NCI-H1092 treated with DMSO at 0.1 percent for 48 hours (cell line): ENCODE data around the gene PTPRR.

Source experiments
- DNase-seq: peaks from one replicate; lab custom pipeline; 2025; lab: John Stamatoyannopoulos, UW

The PTPRR gene, protein sequence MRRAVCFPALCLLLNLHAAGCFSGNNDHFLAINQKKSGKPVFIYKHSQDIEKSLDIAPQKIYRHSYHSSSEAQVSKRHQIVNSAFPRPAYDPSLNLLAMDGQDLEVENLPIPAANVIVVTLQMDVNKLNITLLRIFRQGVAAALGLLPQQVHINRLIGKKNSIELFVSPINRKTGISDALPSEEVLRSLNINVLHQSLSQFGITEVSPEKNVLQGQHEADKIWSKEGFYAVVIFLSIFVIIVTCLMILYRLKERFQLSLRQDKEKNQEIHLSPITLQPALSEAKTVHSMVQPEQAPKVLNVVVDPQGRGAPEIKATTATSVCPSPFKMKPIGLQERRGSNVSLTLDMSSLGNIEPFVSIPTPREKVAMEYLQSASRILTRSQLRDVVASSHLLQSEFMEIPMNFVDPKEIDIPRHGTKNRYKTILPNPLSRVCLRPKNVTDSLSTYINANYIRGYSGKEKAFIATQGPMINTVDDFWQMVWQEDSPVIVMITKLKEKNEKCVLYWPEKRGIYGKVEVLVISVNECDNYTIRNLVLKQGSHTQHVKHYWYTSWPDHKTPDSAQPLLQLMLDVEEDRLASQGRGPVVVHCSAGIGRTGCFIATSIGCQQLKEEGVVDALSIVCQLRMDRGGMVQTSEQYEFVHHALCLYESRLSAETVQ

DNA sequence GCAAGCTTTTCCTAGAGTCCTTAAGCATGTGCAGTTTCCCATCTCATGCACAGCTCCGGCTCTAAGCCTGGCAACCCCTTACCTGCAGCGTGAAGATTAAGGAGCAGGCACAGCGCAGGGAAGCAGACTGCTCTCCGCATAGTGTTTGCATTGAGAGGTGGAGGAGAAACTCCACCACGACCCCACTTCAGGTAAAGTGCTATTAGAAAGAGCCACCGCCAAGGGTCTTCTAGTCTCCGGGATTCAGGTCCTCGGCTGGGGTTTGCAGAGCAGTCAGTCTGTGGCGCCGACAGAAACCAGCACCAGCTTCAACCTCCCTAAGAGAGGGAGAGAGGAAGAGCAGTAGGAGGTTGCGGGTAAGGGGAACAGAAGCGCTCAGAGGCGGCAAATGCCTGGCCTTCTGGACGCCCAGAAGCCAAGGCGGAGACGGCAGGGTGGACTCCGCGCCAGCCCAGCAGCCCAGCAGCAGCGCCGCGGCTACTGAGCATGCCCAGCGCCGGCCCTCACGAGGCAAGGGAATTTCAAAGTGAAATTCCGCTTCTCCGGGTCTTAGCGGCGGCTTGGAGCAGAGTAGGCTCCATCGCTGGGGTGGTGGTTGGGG is at the start of gene PTPRR:
TSS of gene PTPRR (minus strand) at position 488 of the 601 bp plus-strand sequence. CDS start at position 140, 348 bp downstream.
- peak; percentile 38 for DNase-seq

DNA sequence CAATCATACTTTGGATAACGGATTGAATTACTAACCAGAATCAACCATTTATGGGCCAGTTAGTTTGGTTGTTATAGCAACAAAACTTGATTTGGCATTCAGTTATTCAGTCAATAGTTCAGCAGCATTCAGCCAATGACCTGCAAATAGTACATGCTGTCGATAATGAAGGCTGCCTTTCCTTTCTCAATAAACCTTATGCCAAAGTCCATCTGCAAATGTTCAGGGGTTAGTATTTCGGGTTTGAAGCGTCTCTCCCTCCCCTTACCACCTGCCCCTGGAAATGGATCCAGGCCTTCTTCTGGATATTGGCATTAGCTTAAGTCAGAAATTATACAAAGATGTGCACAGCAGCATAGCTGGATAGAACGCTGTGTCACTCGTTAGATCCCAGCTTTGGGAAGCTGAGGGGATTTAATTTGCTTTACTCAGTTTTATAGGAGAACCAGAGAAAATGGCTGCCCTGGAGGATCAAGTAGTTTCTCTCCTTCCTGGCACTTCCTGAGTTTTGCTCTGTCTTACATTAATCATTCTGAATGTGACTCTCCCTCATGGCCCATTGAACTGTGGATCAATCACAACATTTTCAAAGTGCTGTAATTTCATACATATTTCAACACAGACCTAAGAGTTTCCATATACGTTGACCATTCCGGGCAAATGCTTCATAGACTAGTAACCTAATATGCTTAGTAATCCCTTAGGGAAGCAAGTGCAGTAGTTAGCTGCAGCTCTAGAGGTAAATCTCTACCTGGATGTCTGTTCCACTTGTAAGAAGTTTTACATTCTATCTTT is 46.7 kb upstream of the PTPRR start:
- DNase-seq, result no peak

DNA sequence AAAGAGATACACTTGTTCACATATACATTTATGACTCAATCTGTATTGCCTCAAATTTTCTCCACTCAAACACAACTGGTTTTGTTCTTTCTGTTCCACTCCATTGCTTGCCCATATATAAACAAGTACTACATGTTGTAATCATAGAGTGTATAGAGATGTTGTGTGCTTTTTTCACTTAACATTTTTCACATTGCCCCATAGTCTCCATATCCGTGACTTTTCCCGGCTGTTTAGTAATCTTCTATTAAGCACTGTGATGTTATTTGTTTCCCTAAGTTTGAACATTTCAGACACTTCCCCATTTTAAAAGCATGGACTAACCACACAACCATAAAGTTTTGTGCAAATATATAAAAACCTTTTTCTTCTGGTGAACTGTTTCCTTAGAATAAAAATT is 45.5 kb upstream of the PTPRR start:
- no peak for DNase-seq

DNA sequence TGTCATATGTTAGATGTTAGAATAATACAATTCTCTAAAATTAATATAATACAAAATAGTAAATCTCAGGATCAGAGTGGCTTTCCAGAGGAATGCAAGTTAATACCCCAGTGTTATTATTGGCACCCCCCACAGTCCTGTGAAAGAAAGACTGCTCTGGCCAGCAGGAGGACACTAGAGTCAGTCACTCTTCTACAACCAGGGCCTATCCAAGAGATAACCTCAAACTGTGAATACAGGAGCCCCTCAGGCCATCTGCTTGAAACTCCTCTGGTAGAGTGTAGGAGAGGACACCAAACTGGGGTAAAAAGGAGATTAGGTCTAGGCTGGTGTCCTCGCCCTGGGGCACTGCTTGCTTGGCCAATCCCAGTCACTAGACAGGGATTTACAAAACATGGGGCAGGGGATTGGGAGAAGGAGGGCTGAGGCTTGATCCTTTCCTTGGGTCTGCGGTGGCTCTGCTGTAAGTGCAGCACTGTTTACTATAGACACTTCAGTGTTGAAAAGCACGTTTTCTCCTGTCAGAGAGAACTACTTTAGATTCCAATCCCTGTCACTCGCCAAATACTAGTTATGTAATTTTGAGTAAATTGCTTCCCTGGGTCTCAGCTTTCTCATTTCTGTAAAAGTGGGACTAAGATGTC is 44.5 kb upstream of the PTPRR start:
- DNase-seq, result no peak

DNA sequence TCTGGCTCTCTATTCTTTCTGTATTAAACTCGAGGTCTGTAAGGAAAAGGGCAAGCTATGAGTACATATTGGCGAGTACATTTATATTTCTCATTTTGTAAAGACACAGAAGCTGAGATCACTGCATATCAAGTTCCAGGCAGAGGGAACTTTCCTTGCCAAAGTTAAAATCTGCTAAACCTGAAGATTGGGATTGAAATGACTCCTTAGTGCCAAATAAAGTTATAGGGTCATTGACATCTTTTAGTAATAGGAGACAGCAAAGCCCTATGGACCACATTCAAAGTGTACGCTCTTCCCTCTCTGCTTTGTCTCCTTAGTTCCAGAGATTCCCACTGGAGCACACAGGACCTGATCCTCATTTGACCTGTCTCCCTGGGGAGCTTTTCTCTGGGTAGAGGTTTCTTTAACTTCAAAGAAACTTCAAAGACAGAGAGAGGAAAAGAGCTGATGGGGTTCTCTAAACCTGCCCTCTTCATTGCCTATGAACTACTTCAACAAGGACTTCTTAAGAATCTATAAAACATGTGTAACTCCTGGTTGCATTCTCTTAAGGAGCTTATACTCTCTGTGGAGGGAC is 42.6 kb upstream of the PTPRR start:
- DNase-seq, result no peak

DNA sequence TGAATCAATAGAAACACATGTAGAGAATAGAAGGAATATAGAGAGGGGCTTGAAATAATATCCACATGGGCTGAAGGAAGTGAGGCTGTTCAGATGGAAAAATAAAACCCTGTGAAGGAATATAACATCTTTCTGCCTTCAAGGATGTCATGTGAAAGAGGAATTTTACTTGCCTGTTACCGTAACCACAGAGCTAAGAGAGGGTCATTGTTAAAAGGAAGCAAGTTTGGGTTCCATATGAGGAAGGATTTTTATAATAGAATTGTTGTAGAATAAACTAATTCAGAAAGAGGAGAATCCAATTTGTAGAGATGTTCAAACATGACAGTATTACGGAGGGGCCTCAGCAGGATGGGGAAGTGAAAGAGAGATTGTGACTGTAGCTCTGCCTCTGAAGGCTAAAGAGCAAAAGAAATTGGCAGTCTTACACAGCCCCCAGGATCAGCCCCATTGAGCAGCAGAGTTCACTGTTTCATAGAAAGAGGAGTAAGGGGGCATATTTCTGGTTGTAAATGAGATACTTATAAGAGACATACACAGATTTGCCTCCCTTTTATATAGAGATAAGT is 41.8 kb upstream of the PTPRR start:
- no peak for DNase-seq

DNA sequence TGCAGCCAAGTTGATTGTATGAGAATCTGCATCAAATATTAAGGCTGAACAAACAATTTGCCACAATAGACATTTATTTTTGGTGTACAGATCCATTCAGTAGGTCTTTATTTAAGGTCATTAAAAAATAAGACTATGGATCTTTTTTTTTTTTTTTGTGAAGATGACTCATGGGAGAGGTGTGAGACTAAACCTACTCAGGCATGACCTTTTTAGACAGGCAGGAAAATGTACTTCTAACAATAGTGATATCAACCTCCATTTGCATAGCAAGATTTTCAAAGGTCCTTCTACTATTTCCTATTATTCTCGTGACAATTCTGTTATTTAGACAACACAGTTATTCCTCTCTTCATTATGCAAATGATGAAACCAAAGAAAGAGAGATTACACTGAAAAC is 39.9 kb upstream of the PTPRR start:
- no peak for DNase-seq

DNA sequence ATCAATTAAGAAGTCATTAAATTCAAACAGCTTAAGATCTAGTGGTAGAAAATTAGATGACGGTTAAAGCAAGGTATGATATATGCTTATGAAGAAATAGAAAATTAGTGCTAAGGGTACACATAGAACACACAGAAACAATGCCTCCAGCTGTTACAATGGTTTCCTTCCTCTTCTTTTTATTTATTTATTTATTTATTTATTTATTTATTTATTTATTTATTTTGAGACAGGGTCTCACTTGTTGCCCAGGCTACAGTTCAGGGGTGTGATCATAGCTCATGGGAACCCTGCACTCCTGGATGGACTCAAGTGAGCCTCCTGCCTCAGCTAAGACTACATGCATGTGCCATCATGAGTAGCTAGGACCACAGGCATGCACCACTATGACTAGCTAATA is 34.9 kb upstream of the PTPRR start:
- no peak for DNase-seq

DNA sequence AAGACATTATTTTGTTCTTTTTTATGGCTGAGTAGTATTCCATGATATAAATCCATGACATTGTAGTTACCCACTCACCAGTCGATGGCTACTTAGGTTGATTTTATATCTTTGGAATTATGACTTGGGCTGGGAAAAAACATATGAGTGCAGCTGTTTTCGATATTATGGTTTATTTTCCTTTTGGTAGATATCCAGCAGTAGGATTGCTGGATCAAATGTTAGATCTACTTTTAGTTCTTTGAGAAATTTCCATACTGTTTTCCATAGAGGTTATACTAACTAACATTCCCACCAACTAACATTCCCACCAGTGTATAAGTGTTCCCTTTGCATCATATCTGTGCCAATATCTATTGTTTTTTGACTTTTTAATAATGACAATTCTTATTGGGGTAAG is 29.9 kb upstream of the PTPRR start:
- no peak for DNase-seq

DNA sequence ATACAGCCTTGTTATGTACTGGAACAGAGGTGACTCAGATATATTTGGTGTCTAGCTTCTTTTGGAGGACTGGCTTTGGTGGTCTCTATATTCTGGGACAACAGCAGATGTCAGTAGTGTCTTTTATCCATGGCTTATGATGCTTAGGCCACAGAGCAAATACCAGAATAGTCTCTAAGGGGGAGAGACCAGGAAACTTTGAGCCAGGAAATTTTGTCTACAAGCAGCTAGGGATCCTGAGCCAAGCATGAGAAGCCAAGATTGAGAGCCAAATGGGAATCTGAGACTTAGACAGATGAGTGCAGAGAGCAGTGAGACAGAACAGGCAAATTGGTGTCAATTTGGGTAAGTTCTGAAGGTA is 28.4 kb upstream of the PTPRR start:
- DNase-seq, result no peak

DNA sequence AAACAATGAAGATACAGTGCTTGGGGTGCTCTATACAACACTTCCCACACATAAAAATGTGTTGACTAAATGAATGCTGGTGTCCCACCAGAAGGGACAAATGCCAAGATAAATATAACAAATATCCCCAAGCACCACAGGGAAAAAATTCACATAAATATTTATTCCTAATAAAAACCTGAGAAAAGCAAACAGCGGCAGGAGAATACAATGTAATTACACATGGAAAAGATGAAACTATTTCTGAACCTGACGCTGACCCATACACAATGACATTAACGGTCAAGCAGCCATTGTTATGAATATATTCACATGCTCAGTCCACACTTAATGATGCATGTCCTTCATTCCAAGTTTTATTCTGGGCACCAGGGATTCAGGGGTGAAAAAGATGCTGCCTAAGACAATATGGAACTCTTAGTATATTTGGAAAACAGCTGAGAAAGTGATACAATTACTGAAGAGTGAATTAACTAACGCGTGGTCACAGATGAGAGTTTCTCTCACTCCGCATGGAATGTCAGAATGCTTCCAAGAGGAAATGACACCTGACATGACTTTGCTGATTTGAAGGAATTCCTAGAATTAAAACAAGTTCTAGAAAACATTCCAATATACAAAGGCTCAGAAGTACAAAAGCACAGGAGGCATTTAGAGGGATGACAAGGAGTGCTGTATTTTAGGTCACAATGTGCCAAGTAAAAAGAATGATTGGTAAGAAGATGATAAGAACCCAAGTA is 27.9 kb upstream of the PTPRR start:
- no peak for DNase-seq

DNA sequence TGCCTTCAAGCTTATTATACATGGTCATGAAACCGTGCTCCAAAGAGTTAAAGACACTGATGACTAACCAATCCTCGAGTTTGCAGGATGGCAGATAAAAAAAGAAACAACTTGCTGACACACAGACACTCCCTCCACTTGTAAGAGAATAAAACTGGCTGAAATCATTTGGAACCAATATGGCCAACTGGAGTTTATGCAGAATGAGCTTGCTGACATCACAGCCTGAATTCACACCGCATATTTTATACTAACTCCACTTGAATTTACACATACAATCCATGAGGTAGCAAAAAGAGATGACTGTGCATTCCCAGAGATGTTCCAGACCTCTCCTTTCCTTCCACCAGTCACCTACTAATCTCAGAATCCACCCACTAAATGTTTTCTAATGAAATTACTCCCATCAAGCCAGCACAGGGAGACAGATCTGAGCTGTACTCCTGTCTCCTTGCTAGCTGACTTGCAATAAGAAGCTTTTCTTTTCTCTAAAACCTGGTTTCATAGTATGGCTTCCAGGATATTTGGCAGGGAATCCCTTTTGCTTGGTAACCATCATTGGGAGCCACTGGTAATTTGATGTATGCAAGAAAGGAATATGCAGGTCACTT is 15.8 kb upstream of the PTPRR start:
- DNase-seq, result no peak

DNA sequence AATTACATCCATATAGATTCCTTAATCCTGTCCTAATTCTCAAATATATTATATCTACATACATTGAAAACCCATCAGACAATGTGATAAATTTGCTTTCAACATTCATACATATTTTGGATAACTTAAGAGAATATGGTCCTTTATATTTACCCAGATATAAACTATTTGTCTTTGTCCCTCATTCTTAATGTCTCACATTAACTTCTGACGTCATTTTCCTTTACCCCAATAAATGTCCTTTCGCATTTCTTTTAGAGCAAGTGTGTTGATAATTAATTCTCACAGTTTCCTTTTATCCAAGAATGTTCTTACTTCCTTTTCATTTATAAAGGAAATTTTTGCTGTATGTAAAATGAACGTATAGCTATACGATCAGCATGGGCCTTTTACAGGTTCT is 12.6 kb upstream of the PTPRR start:
- no peak for DNase-seq

DNA sequence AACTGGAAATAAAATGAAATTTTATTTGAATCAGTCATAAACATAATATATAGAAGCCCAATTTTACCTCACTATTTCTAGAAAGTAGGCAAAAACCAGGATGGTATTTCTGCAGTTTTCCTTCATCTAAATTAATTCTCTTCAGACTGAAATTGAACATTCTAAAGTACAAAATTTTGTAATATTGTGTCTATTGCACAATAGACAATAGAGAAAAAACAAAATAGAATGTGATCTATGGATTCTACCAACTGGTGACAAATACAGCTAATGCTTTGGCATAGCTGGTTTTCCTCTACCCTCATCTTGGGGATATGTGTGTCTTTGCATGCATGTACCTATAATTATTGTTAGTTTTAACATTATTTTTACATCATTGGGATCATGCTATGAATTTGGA is 8.5 kb upstream of the PTPRR start:
- DNase-seq, result no peak

DNA sequence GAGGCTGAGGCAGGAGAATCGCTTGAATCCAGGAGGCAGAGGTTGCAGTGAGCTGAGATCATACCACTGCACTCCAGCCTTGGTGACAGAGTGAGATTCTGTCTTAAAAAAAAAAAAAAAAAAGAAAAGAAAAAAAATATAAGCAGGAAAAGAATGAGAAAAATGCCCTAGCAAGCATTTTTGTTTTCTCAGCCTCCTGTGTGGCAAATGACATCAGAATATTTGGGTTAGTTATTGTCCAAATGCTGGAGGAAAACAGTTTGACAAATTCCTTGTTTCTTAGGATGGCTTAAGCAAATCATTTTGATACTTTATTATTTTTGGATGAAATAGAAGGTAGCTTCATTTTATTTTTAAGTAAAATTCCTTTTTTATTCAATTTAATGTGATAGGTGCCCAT is 7.5 kb upstream of the PTPRR start:
- no peak for DNase-seq

DNA sequence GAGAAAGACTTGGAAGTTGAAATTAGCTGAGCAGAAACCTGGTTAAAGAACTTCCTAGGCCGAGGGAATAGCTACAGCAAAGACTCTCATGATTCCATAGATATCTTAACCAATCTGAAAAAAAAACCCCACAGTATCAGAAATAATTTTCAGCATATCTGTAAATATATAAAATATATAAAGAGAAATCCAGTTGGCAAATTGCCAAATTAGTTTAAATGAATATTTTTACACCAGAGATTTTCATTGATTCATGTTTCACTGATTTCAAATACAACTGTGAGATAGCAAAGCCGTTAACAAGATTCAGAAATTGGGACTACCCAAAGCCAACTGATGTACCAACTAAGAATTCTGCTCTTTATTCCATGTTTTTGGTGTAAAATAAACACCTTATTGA is 6.8 kb upstream of the PTPRR start:
- DNase-seq, result no peak

DNA sequence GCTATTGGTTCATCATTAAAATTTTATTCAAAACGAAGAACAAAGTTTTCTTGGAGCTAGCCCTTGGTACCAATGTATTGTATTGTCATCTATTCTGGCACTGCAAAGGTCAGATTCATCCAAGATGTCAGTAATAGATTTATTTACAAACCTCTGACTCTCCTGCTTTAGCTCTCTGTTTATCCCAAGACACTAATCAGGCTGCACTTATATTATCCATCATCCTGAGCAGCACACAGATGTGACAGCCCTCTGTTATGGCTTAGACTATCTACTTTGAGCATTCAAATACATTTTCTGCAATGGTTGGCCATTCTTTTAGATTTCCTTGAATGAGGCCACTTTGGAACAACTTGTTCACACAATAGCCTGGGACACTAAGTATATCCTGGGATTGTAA is 5.0 kb upstream of the PTPRR start:
- DNase-seq, result no peak

DNA sequence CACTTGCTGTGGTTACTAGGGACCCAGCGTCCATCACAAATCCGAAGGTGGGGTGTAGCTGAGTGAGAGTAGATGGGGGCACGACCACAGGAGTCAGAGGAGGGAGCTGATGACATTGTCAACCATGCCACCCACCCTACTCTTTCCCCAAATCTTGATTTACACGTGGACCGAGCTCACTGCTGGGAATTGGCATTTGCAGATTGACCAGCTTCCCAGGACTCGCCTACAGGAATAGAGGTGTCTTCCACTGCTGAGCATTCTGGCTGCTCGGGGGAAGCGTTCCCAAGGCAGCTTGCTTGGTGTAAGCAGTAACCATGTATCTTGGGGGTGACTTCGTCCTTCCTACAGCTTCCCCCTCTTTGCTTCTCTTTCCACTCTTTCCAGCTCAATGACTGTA is 353 bp upstream of the PTPRR start:
- no peak for DNase-seq

DNA sequence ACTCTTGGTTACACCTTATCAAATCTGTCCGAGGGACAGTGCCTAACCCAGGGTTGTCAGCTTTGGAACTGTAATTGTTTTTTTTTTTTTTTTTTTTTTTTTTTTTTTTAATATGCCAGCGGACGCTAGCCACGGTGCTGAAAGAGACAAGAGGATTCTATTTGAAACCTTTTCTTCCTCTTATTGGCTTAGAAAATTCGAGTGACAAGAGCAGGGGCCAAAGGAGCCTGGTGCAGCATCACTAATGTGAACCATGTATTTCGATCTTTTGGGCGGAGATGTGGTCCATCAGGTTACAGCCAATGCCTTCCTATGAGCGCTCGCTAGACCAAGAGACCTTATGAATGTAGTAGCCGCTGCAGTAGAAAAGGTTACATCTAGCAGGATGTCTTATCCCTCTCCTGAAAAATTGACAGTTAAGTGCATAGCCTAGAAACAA is 922 bp downstream of the PTPRR start:
- no peak for DNase-seq

DNA sequence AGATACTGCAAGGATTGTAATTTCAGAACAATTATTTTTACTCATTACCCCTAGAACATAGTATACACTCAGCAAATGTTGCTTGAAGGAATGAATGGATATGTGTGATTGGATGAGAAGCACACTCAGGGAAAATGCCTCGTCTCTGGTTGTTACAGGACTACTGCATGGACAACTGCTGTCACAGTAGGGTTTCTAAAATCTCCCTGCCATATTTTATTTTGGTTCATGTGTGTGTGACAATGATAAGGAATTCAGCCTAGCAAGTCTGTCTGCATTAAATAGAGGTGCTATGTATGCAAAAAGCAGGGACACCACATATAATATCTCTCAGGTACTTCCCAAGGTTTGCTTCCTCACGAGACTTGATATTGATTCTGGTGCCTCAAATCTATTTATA is 1.4 kb downstream of the PTPRR start:
- no peak for DNase-seq
